Measurements from ENCODE around the gene RASSF5.

The RASSF5 gene

GRCh38 chr1:206581571-206581981, 74.2 kb downstream of the RASSF5 start:
- DNase-seq (ENCODE audit: low read depth, low spot score), result no peak

GRCh38 chr1:206582537-206582936, 75.2 kb downstream of the RASSF5 start:
- no peak for DNase-seq (ENCODE audit: low read depth, low spot score)
- TF ChIP-seq EZH2 (IDR thresholded peaks at IDR 0.05) (no peak), POLR2AphosphoS5 (IDR thresholded peaks at IDR 0.05; ENCODE audit: borderline replicate concordance, low read depth, low read length) (no peak), FOXP2 (optimal IDR thresholded peaks at IDR 0.05; ENCODE audit: control extremely low read depth, extremely low read length, insufficient read depth) (no peak)
- H3K27ac ChIP-seq, result no peak overlapping the region
- H3K9ac ChIP-seq (ENCODE audit: insufficient read length), result no peak overlapping the region
- no peaks in the 10 kb centered on the region for H3K36me3 ChIP-seq (ENCODE audit: insufficient read depth, low read length)
- H3K4me3 ChIP-seq, result no peak overlapping the region
- H3K9me3 ChIP-seq (ENCODE audit: low read depth, low read length), result no peaks in the 10 kb centered on the region

More at GRCh38 chr1:206581571-206581981, 74.2 kb downstream of the RASSF5 start:
- Histone ChIP-seq H3K27ac (no peak overlapping the region), H3K9me3 (ENCODE audit: low read depth, low read length) (no peaks in the 10 kb centered on the region), H3K9ac (ENCODE audit: insufficient read length) (no peak overlapping the region), H3K36me3 (ENCODE audit: insufficient read depth, low read length) (no peaks in the 10 kb centered on the region), H3K4me3 (no peak overlapping the region)
- TF ChIP-seq POLR2AphosphoS5 (IDR thresholded peaks at IDR 0.05; ENCODE audit: borderline replicate concordance, low read depth, low read length) (no peak), FOXP2 (optimal IDR thresholded peaks at IDR 0.05; ENCODE audit: control extremely low read depth, extremely low read length, insufficient read depth) (no peak), EZH2 (IDR thresholded peaks at IDR 0.05) (no peak)

- H3K27ac ChIP-seq, result no peak overlapping the region
- no peaks in the 10 kb centered on the region for H3K36me3 ChIP-seq (ENCODE audit: insufficient read depth, low read length)
- H3K9ac ChIP-seq (ENCODE audit: insufficient read length), result no peak overlapping the region
Measured at GRCh38 chr1:206582971-206583706, 75.8 kb downstream of the RASSF5 start.

GRCh38 chr1:206583707-206584648, 76.6 kb downstream of the RASSF5 start:
- TF ChIP-seq POLR2AphosphoS5 (IDR thresholded peaks at IDR 0.05; ENCODE audit: borderline replicate concordance, low read depth, low read length), result no peak
- no peak for TF ChIP-seq FOXP2 (optimal IDR thresholded peaks at IDR 0.05; ENCODE audit: control extremely low read depth, extremely low read length, insufficient read depth)
- TF ChIP-seq EZH2 (IDR thresholded peaks at IDR 0.05), result no peak
- Histone ChIP-seq H3K9ac (ENCODE audit: insufficient read length) (no peak overlapping the region), H3K9me3 (ENCODE audit: low read depth, low read length) (no peaks in the 10 kb centered on the region), H3K4me3 (no peak overlapping the region), H3K36me3 (ENCODE audit: insufficient read depth, low read length) (no peaks in the 10 kb centered on the region; the same call in 1 of the 2 replicates), H3K27ac (no peak overlapping the region)
- no peak for DNase-seq (ENCODE audit: low read depth, low spot score)

More at GRCh38 chr1:206582971-206583706, 75.8 kb downstream of the RASSF5 start:
- no peak for DNase-seq (ENCODE audit: low read depth, low spot score)
- Histone ChIP-seq H3K9me3 (ENCODE audit: low read depth, low read length) (no peaks in the 10 kb centered on the region), H3K4me3 (no peak overlapping the region)
- no peak for TF ChIP-seq FOXP2 (optimal IDR thresholded peaks at IDR 0.05; ENCODE audit: control extremely low read depth, extremely low read length, insufficient read depth)
- TF ChIP-seq EZH2 (IDR thresholded peaks at IDR 0.05), result no peak
- no peak for TF ChIP-seq POLR2AphosphoS5 (IDR thresholded peaks at IDR 0.05; ENCODE audit: borderline replicate concordance, low read depth, low read length)

GRCh38 chr1:206584683-206585082, 77.4 kb downstream of the RASSF5 start:
- H3K9me3 ChIP-seq (ENCODE audit: low read depth, low read length), result no peaks in the 10 kb centered on the region

GRCh38 chr1:206586501-206587445, 79.4 kb downstream of the RASSF5 start:
- no peak overlapping the region for H3K4me3 ChIP-seq
- H3K9me3 ChIP-seq (ENCODE audit: low read depth, low read length), result no peaks in the 10 kb centered on the region
- no peak overlapping the region for H3K9ac ChIP-seq (ENCODE audit: insufficient read length)
- TF ChIP-seq POLR2AphosphoS5 (IDR thresholded peaks at IDR 0.05; ENCODE audit: borderline replicate concordance, low read depth, low read length) (no peak), EZH2 (IDR thresholded peaks at IDR 0.05) (no peak), FOXP2 (optimal IDR thresholded peaks at IDR 0.05; ENCODE audit: control extremely low read depth, extremely low read length, insufficient read depth) (no peak)
- peaks cover 11% of the 10 kb centered on the region; the same call in 1 of the 2 replicates for H3K36me3 ChIP-seq (ENCODE audit: insufficient read depth, low read length)
- no peak overlapping the region for H3K27ac ChIP-seq
- DNase-seq (ENCODE audit: low read depth, low spot score), result no peak

More at GRCh38 chr1:206584683-206585082, 77.4 kb downstream of the RASSF5 start:
- no peak overlapping the region for H3K9ac ChIP-seq (ENCODE audit: insufficient read length)
- TF ChIP-seq FOXP2 (optimal IDR thresholded peaks at IDR 0.05; ENCODE audit: control extremely low read depth, extremely low read length, insufficient read depth) (no peak), POLR2AphosphoS5 (IDR thresholded peaks at IDR 0.05; ENCODE audit: borderline replicate concordance, low read depth, low read length) (no peak), EZH2 (IDR thresholded peaks at IDR 0.05) (no peak)
- no peak overlapping the region for H3K4me3 ChIP-seq
- H3K36me3 ChIP-seq (ENCODE audit: insufficient read depth, low read length), result no peaks in the 10 kb centered on the region; the same call in 1 of the 2 replicates
- DNase-seq (ENCODE audit: low read depth, low spot score), result no peak
- no peak overlapping the region for H3K27ac ChIP-seq

GRCh38 chr1:206587904-206588303, 80.6 kb downstream of the RASSF5 start:
- Histone ChIP-seq H3K9me3 (ENCODE audit: low read depth, low read length) (no peaks in the 10 kb centered on the region), H3K36me3 (ENCODE audit: insufficient read depth, low read length) (peaks cover 22% of the 10 kb centered on the region; the same call in 1 of the 2 replicates), H3K9ac (ENCODE audit: insufficient read length) (no peak overlapping the region), H3K4me3 (no peak overlapping the region), H3K27ac (no peak overlapping the region)
- no peak for TF ChIP-seq POLR2AphosphoS5 (IDR thresholded peaks at IDR 0.05; ENCODE audit: borderline replicate concordance, low read depth, low read length)
- no peak for TF ChIP-seq FOXP2 (optimal IDR thresholded peaks at IDR 0.05; ENCODE audit: control extremely low read depth, extremely low read length, insufficient read depth)
- TF ChIP-seq EZH2 (IDR thresholded peaks at IDR 0.05), result no peak
- no peak for DNase-seq (ENCODE audit: low read depth, low spot score)

Data from SK-N-MC (cell line).